HUES6 (cell line): ENCODE measurements around the gene TSSK2.

Experiments
- H3K27ac ChIP-seq: 2 replicates; pipeline ENCODE4 v1.7.0; 2013; ENCODE audit warnings: low read depth, mild to moderate bottlenecking, low read length, inconsistent platforms
- H3K27me3 ChIP-seq: 2 replicates; pipeline ENCODE4 v1.6.1; 2013; ENCODE audit warnings: low read length; ENCODE audit not compliant: control insufficient read depth, insufficient read depth
- H3K36me3 ChIP-seq: 2 replicates; pipeline ENCODE4 v1.6.1; 2013; ENCODE audit warnings: low read length; ENCODE audit not compliant: control insufficient read depth, insufficient read depth
- H3K4me1 ChIP-seq: 2 replicates; pipeline ENCODE4 v1.6.1; 2013; ENCODE audit warnings: low read length; ENCODE audit not compliant: control insufficient read depth, insufficient read depth
- H3K4me3 ChIP-seq: 2 replicates; pipeline ENCODE4 v1.5.1; 2013; ENCODE audit warnings: low read depth, low read length
- H3K9ac ChIP-seq: one replicate; pipeline ENCODE4 v1.6.1; 2013; ENCODE audit warnings: mild to moderate bottlenecking, low read length
- H3K9me3 ChIP-seq: 2 replicates; pipeline ENCODE4 v1.6.1; 2013; ENCODE audit warnings: low read depth, low read length; ENCODE audit not compliant: control insufficient read depth, insufficient read depth

Gene TSSK2

DNA sequence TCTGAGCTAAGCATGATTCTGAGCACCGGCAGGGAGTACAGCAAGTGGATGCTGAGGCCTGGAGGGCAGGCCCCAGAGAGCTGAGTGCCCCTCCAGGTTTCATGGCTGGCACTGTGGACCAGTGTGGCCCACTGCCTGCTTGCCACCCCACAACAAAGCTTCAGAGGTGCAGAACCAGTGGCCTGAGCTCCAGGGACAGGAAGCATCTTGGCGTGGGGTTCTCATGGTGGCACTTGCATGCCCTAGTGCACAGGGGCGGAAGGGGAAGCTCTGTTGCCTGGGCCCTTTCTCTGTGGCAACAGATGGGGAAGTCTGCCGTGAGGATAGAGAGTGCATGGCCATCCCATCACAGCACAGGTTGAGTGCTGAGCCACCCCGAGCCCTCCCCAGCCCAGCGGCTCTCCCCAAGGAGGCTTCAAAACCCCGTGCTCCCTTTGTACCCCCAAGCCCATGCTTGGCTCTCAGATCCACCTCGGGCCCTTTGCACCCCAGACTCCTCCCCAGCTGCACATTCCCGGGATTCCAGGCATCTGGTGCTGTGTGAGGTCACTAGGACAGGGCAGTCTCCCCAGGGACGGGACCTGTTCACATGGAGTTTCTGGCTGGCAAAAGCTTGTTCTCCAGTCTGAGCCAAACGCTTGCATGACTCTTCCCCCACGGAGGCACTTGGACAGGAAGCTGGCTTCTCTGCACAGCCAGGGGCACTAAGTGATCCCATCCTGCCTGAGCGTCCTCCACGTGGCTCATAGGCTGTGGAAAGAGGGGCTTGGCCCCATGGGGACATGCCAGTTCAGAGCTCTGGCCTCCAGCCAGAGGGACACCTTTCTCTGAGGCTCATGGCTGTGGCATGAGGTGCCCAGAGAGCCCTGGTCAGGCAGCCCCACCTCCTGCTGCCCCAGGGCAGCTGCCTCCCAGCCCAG is 43.3 kb downstream of the TSSK2 start:
- peak overlapping the region; percentile 27; the same call in 1 of the 2 replicates for H3K4me3 ChIP-seq
- H3K36me3 ChIP-seq: peaks cover 29% of the 10 kb centered on the region
- H3K4me1 ChIP-seq: peaks cover 59% of the 10 kb centered on the region
- peaks cover 20% of the 10 kb centered on the region for H3K27me3 ChIP-seq
- H3K27ac ChIP-seq: peak overlapping the region; percentile 54; the same call in 1 of the 2 replicates
- H3K9ac ChIP-seq: peak overlapping the region; percentile 62
- no peaks in the 10 kb centered on the region for H3K9me3 ChIP-seq

DNA sequence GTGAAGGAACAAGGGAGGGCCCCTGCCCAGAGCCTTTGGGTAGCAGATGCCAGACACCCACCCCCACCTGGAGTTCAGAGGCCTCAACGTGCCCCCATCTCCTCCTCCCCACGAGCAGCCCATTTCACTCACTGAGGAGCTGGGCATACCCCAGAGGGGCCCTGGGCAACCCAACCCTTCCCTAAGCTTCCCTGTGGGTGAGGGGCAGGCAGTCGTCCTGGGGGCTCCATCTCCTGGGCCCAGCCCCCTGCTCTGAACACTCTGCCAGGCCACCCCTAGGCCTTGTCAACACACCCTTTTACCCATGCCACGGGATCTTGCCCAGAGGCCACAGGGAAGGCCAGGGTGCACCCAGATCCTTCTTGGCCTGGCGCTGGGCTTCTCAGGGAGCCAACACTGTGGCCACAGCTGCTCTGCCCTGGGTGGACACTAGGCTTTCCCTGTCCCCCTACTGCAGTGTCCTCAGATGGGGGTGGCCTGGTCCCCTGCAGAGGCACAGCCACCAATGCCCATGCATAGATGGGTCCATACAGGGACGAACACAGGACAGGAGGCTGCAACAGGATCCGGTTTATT is 44.0 kb downstream of the TSSK2 start:
- Histone ChIP-seq H3K4me1 (peaks cover 58% of the 10 kb centered on the region), H3K27me3 (peaks cover 12% of the 10 kb centered on the region), H3K4me3 (no peak overlapping the region), H3K36me3 (peaks cover 29% of the 10 kb centered on the region), H3K9ac (peak overlapping the region; percentile 62), H3K27ac (peak overlapping the region; percentile 54; the same call in 1 of the 2 replicates), H3K9me3 (no peaks in the 10 kb centered on the region)

DNA sequence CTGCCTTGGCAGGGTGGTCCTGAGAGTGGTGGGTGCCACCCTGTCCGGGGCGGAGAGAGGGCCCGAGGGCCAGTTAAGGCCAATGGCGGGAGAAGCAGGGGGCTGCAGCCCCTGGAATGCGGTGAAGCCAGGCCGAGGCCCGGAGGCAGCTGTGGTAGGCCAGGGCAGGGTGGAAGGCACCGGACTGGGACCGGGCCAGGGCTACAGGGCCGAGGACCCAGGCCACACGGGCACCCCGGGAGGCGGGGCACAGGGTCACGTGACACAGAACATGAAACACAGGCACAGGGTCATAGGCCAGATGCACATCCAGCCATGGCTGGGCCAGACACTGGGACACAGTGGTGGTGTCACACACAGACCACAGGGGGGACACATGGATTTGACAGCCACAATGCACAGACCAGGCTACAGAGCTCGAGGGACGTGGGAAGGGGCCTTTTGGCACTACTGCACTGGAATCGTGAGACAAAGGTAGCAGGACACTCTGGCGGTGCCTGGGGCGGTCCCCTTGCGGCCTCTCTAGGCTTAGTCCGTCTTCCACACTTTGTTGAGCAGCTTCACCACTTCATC is 44.6 kb downstream of the TSSK2 start:
- Histone ChIP-seq H3K4me1 (peaks cover 54% of the 10 kb centered on the region), H3K27ac (no peak overlapping the region), H3K36me3 (peaks cover 29% of the 10 kb centered on the region), H3K27me3 (peaks cover 6% of the 10 kb centered on the region), H3K9ac (no peak overlapping the region), H3K4me3 (no peak overlapping the region), H3K9me3 (no peaks in the 10 kb centered on the region)

DNA sequence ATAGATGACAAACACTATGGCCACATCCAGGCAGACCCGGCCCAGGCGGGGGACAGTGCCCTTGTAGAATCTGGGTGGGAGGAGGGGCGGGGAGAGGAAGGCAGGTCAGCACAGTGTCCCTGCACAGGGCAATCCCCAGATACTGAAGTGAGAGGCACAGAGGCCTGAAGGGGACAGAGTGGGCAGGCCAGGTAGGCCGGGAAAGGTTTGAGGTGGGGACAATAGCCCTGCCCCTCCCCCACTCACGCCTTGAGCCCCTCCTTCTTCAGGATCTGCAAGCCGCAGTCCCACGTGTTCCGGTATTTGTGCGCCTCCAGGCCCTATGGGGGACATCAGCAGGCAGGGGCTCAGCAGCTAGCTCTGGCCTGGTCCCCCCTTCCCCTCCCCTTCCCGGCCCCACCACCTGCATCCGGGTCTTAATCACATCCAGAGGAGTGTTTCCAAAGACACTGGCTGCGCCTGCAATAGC is 45.1 kb downstream of the TSSK2 start:
- Histone ChIP-seq H3K36me3 (peaks cover 29% of the 10 kb centered on the region), H3K27me3 (peaks cover 1% of the 10 kb centered on the region; the same call in 1 of the 2 replicates), H3K4me1 (peaks cover 52% of the 10 kb centered on the region), H3K27ac (no peak overlapping the region), H3K4me3 (no peak overlapping the region), H3K9me3 (no peaks in the 10 kb centered on the region), H3K9ac (no peak overlapping the region)

DNA sequence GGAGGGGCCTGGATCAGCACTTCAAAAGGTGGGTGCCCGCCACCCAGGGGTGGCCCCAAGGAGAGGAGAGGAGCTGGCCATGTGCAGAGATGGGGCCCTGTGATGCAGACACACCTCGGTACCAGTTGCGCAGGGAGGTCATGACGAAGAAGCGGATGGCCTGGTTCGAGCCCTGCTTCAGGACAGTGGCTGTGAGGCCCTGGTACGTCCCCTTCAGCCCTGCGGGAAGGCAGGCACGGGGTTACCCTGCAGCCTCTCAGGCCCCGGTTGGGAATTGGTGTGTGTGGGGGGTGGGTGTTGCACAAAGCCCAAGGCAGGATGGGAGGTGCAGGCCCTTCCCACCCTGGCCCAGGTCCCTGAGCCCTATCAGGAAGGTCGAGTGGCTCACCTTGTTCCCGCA is 45.6 kb downstream of the TSSK2 start:
- no peaks in the 10 kb centered on the region for H3K27me3 ChIP-seq
- H3K36me3 ChIP-seq: peaks cover 29% of the 10 kb centered on the region
- H3K27ac ChIP-seq: no peak overlapping the region; the same call in 1 of the 2 replicates
- peaks cover 52% of the 10 kb centered on the region for H3K4me1 ChIP-seq
- H3K4me3 ChIP-seq: peak overlapping the region; percentile 79
- H3K9me3 ChIP-seq: no peaks in the 10 kb centered on the region
- no peak overlapping the region for H3K9ac ChIP-seq

- Histone ChIP-seq H3K27me3 (no peaks in the 10 kb centered on the region), H3K36me3 (peaks cover 29% of the 10 kb centered on the region)
These were observed 46.3 kb downstream of the TSSK2 start for GRCh38 chr22:19177164-19178064.

GRCh38 chr22:19178065-19178656 is 47.1 kb downstream of the TSSK2 start:
- peaks cover 47% of the 10 kb centered on the region for H3K4me1 ChIP-seq
- peak overlapping the region; percentile 43; the same call in 1 of the 2 replicates for H3K27ac ChIP-seq
- no peaks in the 10 kb centered on the region for H3K9me3 ChIP-seq
- no peaks in the 10 kb centered on the region for H3K27me3 ChIP-seq
- H3K9ac ChIP-seq: peak overlapping the region; percentile 81
- peaks cover 25% of the 10 kb centered on the region for H3K36me3 ChIP-seq
- H3K4me3 ChIP-seq: peak overlapping the region; percentile 79

More at GRCh38 chr22:19177164-19178064, 46.3 kb downstream of the TSSK2 start:
- Histone ChIP-seq H3K9me3 (no peaks in the 10 kb centered on the region), H3K4me1 (peaks cover 50% of the 10 kb centered on the region), H3K9ac (peak overlapping the region; percentile 81), H3K4me3 (peak overlapping the region; percentile 79), H3K27ac (peak overlapping the region; percentile 43; the same call in 1 of the 2 replicates)

GRCh38 chr22:19178657-19179496 is 47.8 kb downstream of the TSSK2 start, which contains the start of gene SLC25A1:
Gene SLC25A1 (minus strand): TSS chr22:19178736. CDS start chr22:19178673, 63 bp downstream.
- no peaks in the 10 kb centered on the region for H3K27me3 ChIP-seq
- H3K4me1 ChIP-seq: peaks cover 41% of the 10 kb centered on the region
- no peaks in the 10 kb centered on the region for H3K9me3 ChIP-seq
- H3K27ac ChIP-seq: peak within 1 kb of the TSS; percentile 43; the same call in 1 of the 2 replicates
- peaks cover 20% of the 10 kb centered on the region for H3K36me3 ChIP-seq
- peak within 1 kb of the TSS; percentile 79 for H3K4me3 ChIP-seq
- H3K9ac ChIP-seq: peak within 1 kb of the TSS; percentile 81

- Histone ChIP-seq H3K27me3 (no peaks in the 10 kb centered on the region), H3K36me3 (peaks cover 17% of the 10 kb centered on the region), H3K9me3 (no peaks in the 10 kb centered on the region), H3K9ac (peak overlapping the region; percentile 41), H3K27ac (no peak overlapping the region), H3K4me1 (peaks cover 34% of the 10 kb centered on the region), H3K4me3 (peak overlapping the region; percentile 79)
These were observed 48.5 kb downstream of the TSSK2 start for GRCh38 chr22:19179497-19180048.
